Measurements from ENCODE around the gene PTGFRN.
A peak's percentile ranks its signal among the peaks of the same experiment; 100 is the strongest.

The PTGFRN gene

DNA sequence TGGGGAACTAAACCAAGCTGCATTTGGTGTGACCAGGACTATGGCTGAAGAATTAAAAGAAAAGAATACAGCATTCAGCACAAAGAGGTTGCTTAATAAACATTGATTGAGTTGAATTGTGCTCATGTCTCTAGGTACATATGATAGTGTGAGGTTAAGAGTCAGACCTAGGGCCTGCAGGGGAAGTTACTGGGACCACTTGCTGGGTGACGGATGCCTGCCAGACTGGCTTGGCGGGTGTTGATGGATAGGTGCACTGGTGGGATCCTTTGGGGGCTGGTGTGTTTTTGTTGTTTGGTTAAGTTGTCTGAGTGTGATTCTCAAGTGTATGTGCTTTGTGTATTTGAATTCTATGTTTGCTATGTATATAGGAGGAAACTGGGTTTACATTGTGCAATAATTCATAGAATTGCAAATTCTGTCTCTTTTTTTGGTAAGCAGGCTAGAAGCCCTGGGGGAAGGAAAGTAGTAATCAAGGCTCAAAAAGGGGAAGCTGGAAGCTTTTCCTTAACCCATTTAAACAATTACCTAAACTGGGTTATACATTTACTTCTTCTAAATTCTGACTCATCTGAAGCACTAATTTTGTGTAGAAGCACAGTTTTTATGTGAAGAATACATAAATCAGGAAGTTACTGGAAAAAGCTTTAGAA is 93.6 kb downstream of the PTGFRN start:
- no peak for DNase-seq

- no peak for DNase-seq
Measured at GRCh38 chr1:117007719-117008013, 98.0 kb downstream of the PTGFRN start.

DNA sequence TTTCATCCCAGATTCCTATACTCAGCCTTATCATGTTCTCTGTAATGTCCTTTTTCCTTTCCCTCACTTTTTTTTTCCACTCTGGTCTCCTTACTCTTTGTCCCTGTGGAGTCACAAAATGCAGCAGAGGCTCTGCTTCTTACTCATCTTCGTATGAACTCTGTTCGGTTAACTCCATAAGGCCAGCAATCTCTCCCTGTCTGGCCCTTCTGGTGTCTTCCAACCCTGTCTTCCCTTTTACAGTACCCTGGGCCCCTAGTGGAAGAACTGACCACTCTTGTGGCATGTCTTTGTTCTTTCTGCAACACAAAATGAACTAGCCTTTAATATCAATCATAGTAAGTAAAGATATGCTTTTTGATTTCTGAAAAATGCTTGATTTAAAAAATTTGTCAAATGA is 98.9 kb downstream of the PTGFRN start:
- no peak for DNase-seq

- DNase-seq = no peak
Measured at GRCh38 chr1:117009132-117009531, 99.4 kb downstream of the PTGFRN start.

DNA sequence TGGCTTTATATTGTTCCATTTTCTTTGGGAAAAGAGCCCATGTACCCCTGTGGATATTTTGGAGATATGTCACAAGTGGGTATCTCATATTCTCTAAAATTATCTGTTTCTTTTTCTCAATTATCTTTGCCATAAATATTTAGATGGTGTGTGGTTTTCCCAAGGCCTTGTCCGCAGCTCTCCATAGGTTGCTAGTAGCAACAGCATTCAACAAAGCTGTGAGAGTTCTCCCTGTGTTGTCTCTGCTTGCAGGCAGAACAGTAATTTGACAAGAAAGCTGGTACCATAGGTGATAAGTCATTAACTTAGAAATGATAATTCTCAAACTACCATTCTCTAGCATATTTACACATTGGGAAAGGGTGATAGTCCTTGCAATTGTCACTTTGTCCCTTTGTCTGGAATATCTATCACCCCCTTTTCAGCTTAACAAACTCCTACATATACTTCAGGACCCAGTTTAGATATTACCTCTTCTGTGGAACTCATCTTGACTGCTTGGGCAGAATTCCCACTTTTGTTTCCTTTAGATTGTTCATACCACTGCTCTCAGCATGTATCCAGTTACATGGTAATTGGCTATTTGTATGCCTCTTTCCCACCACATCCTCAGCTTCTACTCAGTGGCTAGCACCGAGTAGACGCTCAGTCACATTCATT is 100.7 kb downstream of the PTGFRN start:
- DNase-seq = no peak

- DNase-seq = no peak
Measured at GRCh38 chr1:117011334-117011733, 101.6 kb downstream of the PTGFRN start.

DNA sequence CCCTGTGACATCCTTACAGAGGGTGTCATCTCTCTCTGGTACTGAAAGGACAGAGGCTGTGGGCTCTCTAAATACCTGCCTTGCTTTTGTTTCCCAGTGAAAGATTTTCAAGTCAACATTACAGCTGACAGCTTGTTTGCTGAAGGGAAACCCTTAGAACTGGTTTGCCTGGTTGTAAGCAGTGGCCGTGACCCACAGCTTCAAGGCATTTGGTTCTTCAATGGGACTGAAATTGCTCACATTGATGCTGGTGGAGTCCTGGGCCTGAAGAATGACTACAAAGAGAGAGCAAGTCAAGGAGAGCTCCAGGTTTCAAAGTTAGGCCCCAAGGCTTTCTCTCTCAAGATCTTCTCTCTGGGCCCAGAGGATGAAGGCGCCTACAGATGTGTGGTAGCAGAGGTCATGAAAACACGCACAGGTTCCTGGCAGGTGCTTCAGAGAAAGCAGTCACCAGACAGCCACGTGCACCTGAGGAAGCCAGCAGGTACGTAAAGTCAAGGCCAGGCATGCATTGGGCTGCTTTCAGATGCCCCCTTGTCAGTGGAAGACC is 103.7 kb downstream of the PTGFRN start:
- no peak for DNase-seq

GRCh38 chr1:117014209-117014608 is 104.5 kb downstream of the PTGFRN start:
- peak; percentile 9 for DNase-seq

DNA sequence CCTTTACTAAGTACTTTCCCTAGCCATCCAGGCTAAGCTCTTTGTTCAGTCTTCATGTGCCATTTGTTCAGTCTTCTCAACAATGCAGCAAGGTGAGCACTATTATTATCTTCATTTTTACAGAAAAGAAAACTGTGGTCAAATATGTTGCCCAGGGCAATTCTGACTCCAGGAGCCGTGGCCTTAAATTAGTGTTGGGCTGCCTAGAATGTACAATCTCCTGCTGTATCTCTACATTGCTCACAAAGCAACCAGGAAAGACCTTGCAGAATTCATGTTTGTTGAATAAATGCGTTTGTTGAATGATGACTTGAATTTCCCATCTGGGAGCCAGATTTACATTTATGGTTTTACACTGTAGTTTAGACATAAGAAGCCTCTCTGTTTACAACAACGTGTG is 106.0 kb downstream of the PTGFRN start:
- no peak for DNase-seq

- no peak for DNase-seq
Measured at GRCh38 chr1:117017062-117017461, 107.3 kb downstream of the PTGFRN start.

- no peak for DNase-seq
Measured at GRCh38 chr1:117017648-117018047, 107.9 kb downstream of the PTGFRN start.

DNA sequence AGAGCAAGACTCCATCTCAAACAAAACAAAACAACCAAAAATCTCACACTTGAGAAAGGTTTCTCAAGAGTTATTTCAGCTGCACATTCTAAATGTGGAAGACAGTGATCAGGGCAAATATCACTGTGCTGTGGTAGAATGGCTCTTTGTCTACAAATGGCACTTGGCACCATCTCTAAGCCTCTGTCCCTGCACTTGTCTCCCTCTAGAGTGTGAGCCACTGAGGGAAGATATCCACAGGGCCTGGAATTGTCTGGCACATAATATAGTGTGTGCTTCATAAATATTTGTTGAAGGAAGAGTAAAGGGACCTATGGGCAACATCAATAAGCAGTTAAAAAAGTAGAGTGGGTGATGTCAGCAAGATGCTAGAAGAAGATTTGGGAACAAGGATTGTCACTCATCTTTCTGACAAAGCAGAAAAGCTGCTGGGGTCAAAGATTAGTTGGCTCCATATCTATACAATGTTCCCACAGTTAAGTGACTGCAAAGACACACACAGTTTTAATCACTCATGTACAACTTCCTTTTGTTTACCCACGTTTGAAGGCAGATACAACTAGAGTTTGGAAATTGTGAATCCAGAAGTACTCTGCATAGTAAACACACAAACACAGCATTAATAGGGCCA is 110.9 kb downstream of the PTGFRN start:
- no peak for DNase-seq

- DNase-seq = no peak
Measured at GRCh38 chr1:117022114-117022513, 112.4 kb downstream of the PTGFRN start.

DNA sequence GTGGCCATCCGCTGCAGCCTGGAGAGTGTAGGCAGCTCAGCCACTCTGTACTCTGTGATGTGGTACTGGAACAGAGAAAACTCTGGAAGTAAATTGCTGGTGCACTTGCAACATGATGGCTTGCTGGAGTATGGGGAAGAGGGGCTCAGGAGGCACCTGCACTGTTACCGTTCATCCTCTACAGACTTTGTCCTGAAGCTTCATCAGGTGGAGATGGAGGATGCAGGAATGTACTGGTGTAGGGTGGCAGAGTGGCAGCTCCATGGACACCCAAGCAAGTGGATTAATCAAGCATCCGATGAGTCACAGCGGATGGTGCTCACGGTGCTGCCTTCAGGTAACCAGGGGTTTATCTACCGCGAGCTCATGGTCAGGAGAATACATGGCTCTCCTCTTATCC is 115.9 kb downstream of the PTGFRN start:
- DNase-seq = no peak

DNA sequence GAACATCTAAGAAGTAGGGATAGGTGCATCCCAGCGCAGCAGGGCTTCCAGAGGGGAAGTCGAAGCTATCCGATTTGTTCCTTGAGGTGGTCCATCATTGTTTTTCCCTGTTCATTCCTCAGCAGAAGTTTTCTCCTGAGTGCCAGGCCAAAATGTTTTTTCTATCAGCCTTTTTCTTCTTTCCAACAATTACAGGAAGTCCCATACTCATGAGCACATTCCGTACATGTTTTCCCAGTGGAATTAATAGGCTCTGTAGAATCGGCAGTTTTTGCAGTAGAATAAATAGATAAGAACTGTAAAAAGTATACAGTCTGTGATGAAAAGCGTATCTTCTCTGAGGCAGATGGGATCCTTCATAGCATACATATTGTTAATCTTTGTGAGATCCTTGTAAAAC is 116.6 kb downstream of the PTGFRN start:
- DNase-seq = peak; percentile 57

DNA sequence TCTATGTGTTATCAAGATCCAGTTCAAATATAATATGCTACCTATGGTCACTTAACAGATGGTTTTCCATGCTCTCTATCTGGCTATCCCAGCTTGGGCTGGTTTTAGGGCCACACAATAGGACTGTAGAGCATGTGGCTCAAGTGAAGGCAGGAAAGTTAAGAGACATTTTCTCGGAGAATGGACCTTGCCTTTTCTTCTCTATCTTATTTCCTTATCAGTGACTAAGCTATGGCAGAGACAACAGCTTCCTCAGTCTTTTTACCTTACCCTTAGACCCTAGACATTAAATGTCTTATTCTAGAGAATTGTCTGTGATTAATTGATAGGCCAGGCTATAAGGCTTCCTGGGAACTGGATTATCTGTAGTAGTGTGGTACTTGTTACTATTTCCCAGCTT is 120.0 kb downstream of the PTGFRN start:
- DNase-seq = no peak

DNA sequence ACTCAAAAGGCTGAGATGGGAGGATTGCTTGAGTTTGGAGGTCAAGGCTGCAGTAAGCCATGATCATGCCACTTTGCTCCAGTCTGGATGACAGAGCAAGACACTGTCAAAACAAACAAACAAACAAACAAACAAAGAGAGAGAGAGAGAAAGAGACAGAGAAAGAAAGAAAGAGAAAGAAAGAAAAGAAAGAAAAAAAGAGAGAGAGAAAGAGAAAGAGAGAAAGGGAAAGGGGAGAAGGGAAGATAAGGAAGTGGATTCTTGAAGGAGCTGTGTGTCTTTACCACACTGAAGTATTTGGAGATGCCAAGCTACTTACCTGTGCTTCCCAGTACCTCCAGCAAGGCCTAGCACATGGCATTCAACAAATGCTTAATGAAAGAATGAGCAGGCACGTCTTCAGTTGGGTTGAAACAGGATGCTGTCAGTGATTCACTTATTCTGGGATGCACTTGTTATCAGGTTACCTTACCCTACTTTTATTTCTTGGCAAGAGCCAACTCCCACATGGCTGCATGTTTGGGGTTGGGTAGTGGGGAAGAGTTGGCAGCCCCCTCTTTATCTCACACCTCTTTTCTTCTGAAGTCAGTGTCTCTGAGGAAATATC is 120.7 kb downstream of the PTGFRN start:
- DNase-seq = no peak

- DNase-seq = no peak
Measured at GRCh38 chr1:117032266-117032665, 122.5 kb downstream of the PTGFRN start.

DNA sequence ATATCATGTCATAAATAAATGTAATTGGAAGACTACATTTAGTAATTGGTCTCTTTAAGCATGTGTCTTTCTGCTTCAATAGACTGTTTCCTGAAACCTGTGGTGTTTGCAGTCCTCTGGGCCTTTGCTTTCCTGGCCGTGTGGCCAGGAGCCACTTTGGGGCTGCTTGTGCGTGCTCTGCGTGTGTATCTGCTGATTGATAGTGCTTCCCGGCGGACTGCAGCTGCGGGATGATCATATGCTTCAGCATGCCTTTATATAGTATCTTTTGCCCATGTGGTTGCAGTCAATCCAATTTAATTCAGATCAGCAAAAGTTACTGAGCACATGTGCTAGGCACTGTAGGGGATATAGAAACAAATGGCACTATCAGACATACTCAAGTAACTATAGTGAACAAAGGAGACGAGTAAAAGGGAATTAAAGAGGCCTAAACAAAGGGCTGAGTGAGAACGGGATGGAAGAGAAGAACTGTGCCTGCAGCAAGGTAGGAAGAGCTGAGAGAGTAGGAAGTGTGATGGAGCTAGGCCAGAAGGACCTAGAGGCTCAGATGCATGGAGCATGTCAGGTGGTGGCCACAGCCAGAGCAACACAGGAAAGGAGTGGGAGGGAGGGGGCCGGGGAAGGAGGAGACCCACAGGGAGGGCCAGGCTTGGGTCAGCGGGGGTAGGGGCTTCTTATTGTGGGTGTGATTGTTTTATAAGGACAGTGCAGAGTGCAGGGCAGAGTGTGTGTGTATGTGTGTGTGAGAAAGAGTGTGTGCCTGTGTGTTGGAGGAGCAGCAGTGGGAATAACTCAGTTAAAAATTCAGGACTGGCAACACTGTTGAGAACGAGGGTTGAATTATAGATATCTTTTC is 123.2 kb downstream of the PTGFRN start:
- DNase-seq = no peak

DNA sequence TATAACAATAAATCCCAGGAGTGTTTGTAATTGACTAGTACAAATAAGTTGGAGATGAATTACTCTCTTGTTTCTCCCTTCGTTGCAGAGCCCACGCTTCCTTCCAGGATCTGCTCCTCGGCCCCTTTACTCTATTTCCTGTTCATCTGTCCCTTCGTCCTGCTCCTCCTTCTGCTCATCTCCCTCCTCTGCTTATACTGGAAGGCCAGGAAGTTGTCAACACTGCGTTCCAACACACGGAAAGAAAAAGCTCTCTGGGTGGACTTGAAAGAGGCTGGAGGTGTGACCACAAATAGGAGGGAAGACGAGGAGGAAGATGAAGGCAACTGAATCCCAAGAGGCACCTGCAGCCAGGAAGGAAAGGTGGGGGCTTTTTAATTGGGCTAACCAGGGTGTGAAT is 124.1 kb downstream of the PTGFRN start:
- no peak for DNase-seq

DNA sequence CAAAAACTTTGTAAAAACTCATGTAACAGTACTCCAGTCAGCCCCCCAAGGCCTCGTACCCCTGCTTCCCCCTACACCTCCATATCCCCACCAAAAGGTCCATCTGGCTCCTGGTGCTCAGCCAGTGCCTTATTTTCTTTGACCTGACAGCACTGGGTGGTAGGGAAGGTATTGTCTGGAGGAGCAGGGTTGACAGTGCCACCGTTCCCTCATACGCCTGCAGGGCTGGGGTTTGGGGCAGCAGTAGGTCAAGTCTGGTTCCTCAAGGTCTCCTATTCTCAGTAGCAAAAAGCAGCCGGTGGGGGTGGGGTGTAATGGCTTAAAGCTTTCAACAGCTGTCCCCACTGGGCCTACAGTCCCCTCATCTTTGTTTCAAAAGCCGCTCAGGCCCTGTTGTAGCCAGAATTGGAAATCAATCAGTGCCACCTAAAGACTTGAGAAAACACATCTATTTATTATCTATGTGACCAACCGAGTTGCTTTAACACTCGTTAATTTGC is 125.1 kb downstream of the PTGFRN start:
- DNase-seq = no peak

GRCh38 chr1:117036018-117036461 is 126.3 kb downstream of the PTGFRN start:
- no peak for DNase-seq
